HEK293T (cell line): Measurements from ENCODE around the gene ASNS.

Experiments
- BHLHE40 ChIP-seq: fragments of 450-650 bp; IDR thresholded peaks from 2 replicates; pipeline ENCODE4 v1.6.1; 2016; ENCODE audit warnings: mild to moderate bottlenecking, moderate library complexity, borderline replicate concordance
- FOXK2 ChIP-seq: fragments of 450-650 bp; IDR thresholded peaks from 2 replicates; pipeline ENCODE4 v1.6.1; 2016; ENCODE audit warnings: mild to moderate bottlenecking
- HDGF ChIP-seq: fragments of 450-650 bp; IDR thresholded peaks from 2 replicates; pipeline ENCODE4 v1.6.1; 2017; ENCODE audit warnings: antibody characterized with exemption, borderline replicate concordance

DNA sequence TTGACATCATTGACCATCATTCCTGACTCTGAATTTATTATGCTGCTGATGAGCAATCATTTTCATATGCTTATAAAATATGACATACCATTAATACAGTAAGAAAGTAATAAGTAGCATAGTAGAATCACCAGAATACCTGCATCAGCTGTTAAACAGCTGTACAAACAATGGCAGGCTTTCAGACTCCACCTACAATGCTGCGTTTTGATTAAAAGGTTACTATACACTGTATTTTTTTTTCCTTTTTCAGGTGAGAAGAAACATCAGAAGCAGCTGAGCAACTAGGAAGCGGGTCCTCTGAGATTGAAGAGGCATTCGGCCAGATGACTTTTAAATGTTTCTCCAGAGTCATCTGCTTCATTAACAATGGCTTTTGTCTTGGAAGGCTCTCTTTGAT is 7.1 kb downstream of the ASNS start:
- no peak for TF ChIP-seq HDGF
- no peak for TF ChIP-seq BHLHE40
- TF ChIP-seq FOXK2 = no peak
